ENCODE measurements around the gene GLTP. TPM values are rescaled to one million over a fixed set of nuclear protein-coding genes. Genes with fewer than 3 reads are reported as not detected.

Gene GLTP
- total and polyA plus RNA-seq, 12 donors = 24.5 to 73.7 (median 37.5) TPM

DNA sequence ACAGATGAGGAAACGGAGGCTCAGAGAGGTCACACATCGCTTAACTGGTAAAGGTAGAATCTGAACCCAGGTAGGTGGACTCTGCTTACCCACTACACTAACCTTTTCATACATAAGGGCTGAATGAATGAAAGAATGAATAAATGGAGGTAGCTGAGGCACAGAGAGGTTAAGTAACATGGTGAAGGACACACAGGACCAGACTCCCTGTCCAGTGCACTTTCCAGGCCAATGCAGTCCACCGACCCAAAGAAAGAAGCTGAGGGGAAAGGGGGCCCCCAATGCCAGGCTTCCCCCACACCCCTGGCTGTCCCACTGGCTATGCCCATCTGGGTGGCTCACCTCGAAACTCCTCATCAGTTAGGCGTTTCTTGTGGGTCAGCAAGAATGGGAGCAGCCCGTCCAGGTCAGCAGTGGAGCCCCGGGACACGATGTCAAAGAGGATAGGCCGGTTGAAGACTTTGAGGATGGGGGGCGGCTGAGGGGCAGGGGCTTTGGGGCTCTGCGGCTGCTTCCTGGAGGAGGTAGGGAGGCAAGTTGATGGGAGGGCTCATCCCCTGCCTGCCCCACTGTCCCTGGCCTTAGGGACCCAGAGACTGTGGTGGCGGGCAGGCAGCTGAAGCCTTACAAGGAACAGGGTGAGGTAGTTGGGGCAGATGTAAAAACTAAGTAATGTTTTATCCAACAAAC lies 72.2 kb downstream of the GLTP start:
- H3K4me3 ChIP-seq = no peak overlapping the region
- H3K4me1 ChIP-seq (replicated peaks in 1 of 2) = no peaks in the 10 kb centered on the region
- WGBS, 4 donors = 91 to 94% (median 93%) methylated on average over 12 of the region's 12 CpGs
- intact Hi-C loops (cut with DNase I) = loop anchor here (2.0 to 5.0 kb wide), 2 partner anchors 34 to 37 kb away; no protein-coding TSS in a partner anchor
- TF ChIP-seq POLR2A (IDR thresholded peaks at IDR 0.05) = no peak
- TF ChIP-seq, protein P1, sequence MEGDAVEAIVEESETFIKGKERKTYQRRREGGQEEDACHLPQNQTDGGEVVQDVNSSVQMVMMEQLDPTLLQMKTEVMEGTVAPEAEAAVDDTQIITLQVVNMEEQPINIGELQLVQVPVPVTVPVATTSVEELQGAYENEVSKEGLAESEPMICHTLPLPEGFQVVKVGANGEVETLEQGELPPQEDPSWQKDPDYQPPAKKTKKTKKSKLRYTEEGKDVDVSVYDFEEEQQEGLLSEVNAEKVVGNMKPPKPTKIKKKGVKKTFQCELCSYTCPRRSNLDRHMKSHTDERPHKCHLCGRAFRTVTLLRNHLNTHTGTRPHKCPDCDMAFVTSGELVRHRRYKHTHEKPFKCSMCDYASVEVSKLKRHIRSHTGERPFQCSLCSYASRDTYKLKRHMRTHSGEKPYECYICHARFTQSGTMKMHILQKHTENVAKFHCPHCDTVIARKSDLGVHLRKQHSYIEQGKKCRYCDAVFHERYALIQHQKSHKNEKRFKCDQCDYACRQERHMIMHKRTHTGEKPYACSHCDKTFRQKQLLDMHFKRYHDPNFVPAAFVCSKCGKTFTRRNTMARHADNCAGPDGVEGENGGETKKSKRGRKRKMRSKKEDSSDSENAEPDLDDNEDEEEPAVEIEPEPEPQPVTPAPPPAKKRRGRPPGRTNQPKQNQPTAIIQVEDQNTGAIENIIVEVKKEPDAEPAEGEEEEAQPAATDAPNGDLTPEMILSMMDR (IDR thresholded peaks at IDR 0.05) = no peak
- H3K27me3 ChIP-seq = no peaks in the 10 kb centered on the region
- H3K27ac ChIP-seq = no peak overlapping the region
- DNase-seq = no peak
- H3K9me3 ChIP-seq (replicated peaks in 1 of 3) = no peaks in the 10 kb centered on the region
- no peaks in the 10 kb centered on the region for H3K36me3 ChIP-seq (replicated peaks in 1 of 2)

DNA sequence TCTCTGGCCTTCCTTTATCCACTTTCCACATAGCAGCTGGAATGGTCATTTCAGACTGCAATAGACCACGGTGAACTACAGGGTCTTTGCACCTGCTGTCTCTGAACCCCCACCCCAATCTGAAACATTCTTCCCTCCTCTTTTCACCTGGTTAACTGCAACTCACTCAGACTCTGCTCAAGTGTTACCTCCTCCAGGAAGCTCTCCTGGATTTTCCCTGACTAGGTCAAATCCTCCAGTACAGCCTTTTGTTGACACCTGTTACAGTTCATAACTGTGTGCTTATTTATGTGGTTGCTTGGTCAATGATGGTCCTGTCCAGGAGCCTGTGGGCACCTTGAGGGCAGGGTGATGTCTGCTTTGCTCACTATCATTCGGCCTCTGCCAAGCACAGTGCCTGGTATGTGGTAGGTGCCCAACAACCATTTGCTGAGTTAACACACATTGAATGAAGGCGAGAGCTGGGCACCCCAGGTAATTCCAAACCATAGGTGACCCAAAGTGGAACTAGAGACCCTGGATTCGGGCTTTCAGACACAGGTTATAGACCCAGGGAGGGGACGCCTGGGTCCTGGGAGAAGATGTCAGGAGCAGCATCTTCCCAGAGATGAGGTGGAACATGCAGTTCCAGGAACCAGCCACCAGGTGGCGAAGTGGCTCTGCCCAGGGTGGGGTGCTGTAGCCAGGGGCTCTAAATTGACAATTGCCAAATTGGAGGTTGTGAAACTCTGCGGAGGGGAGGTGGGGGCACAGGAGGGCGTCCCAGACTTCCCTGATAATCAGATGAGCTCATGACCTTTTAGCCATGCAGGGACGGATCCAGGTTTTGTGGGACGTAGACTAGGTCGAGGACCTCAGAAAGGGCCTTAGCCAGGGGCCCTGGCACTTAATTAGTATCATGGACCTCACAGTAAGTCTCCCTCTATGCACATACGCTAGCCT lies 75.2 kb downstream of the GLTP start:
- no peaks in the 10 kb centered on the region for H3K9me3 ChIP-seq (replicated peaks in 1 of 3)
- H3K4me1 ChIP-seq (replicated peaks in 1 of 2) = no peaks in the 10 kb centered on the region
- H3K27ac ChIP-seq = no peak overlapping the region
- no peak for TF ChIP-seq POLR2A (IDR thresholded peaks at IDR 0.05)
- TF ChIP-seq, protein P1 (IDR thresholded peaks at IDR 0.05) = peak; percentile 91 to 98 (median 94)
- no peak overlapping the region for H3K4me3 ChIP-seq
- WGBS, 4 donors = 25 to 38% (median 34%) methylated on average over 9 to 12 of the region's 12 CpGs
- no peaks in the 10 kb centered on the region for H3K27me3 ChIP-seq
- no peaks in the 10 kb centered on the region for H3K36me3 ChIP-seq (replicated peaks in 1 of 2)
- peak; percentile 60 to 83 (median 65) for DNase-seq
- intact Hi-C loops (cut with DNase I) = loop anchor here (2.0 to 5.0 kb wide), 2 partner anchors 37 to 76 kb away; partner anchors contain the start of gene GLTP (in 1 of the 2)

DNA sequence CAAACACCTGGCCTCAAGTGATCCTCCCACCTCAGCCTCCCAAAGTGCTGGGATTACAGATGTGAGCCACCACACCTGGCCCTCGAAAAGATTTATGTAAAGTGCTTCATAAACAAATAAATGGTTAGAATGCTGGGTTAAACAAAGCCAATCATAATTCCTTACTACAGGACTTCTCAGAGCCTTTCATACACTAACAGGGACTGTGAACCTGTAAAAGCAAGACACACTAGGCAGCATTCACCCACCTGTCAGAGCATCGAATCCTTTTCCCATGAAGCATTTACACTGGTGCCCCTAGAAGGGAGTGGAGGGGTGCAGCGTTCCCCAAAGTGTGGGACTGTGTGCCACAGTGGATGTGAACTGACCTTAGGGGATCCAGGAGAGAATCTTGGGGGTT lies 76.7 kb downstream of the GLTP start:
- 72 to 84% (median 84%) methylated on average over 3 of the region's 3 CpGs for WGBS, 4 donors
- Histone ChIP-seq H3K9me3 (replicated peaks in 1 of 3) (no peaks in the 10 kb centered on the region), H3K27me3 (no peaks in the 10 kb centered on the region), H3K27ac (no peak overlapping the region), H3K36me3 (replicated peaks in 1 of 2) (no peaks in the 10 kb centered on the region), H3K4me1 (replicated peaks in 1 of 2) (no peaks in the 10 kb centered on the region), H3K4me3 (no peak overlapping the region)
- DNase-seq = no peak
- TF ChIP-seq POLR2A (IDR thresholded peaks at IDR 0.05) = no peak
- TF ChIP-seq, protein P1 (IDR thresholded peaks at IDR 0.05) = no peak
- intact Hi-C loops (cut with DNase I) = loop anchor here in 1 of 2 donors (2.0 kb wide), 1 partner anchor 77 kb away; the partner anchor contains the start of gene GLTP

DNA sequence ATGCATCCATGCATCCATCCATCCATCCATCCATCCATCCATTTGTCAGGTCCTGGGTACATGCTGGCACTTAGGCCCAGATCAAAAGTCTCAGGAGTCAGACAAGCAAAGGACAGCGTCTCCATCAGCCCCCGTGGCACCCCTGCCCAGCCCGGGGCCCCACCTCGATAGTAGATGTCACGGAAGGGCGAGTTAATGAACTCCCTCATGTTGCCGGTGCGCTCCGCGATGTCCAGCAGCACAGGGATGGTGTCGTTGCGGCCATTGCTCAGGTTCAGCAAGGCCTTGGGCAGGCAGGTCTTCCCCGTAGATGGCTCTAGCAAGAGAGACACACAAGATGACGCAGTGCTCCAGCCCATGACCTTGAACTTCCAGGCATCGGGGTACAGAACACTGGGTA lies 77.5 kb downstream of the GLTP start:
- no peaks in the 10 kb centered on the region for H3K4me1 ChIP-seq (replicated peaks in 1 of 2)
- TF ChIP-seq, protein P1 (IDR thresholded peaks at IDR 0.05) = no peak
- no peak for TF ChIP-seq POLR2A (IDR thresholded peaks at IDR 0.05)
- no peaks in the 10 kb centered on the region for H3K27me3 ChIP-seq
- no peak overlapping the region for H3K4me3 ChIP-seq
- intact Hi-C loops (cut with DNase I) = no loop called here
- H3K9me3 ChIP-seq (replicated peaks in 1 of 3) = no peaks in the 10 kb centered on the region
- no peaks in the 10 kb centered on the region for H3K36me3 ChIP-seq (replicated peaks in 1 of 2)
- WGBS, 4 donors = 81 to 93% (median 87%) methylated on average over 13 to 15 of the region's 15 CpGs
- no peak overlapping the region for H3K27ac ChIP-seq
- DNase-seq = no peak

All from adrenal gland (tissue), 12 donors.